Neuronal stem cell (in vitro differentiated cells): Measurements from ENCODE around the gene PCMT1.

Source experiments
- DNase-seq: peaks from one replicate; pipeline ENCODE4 v3.0.0-alpha.2; 2013; ENCODE audit warnings: low spot score
- H2AFZ ChIP-seq: one replicate; pipeline ENCODE4 v1.6.1; 2013; ENCODE audit warnings: mild to moderate bottlenecking, low read length, inconsistent platforms
- H2AK5ac ChIP-seq: 2 replicates; pipeline ENCODE4 v1.6.1; 2013; ENCODE audit warnings: low read depth, mild to moderate bottlenecking, inconsistent platforms, low read length, moderate library complexity, mixed read lengths
- H2BK120ac ChIP-seq: 2 replicates; pipeline ENCODE4 v1.6.1; 2013; ENCODE audit warnings: low read depth, mild to moderate bottlenecking, inconsistent platforms, low read length, moderate library complexity, mixed read lengths
- H2BK12ac ChIP-seq: one replicate; pipeline ENCODE4 v1.6.1; 2013; ENCODE audit warnings: low read length, inconsistent platforms
- H2BK15ac ChIP-seq: 2 replicates; pipeline ENCODE4 v1.6.1; 2013; ENCODE audit warnings: mild to moderate bottlenecking, low read length, inconsistent platforms, mixed read lengths
- H2BK5ac ChIP-seq: one replicate; pipeline ENCODE4 v1.6.1; 2013; ENCODE audit warnings: inconsistent platforms, mild to moderate bottlenecking, low read length, moderate library complexity
- H3K14ac ChIP-seq: one replicate; pipeline ENCODE4 v1.6.1; 2013; ENCODE audit warnings: low read length, inconsistent platforms
- H3K18ac ChIP-seq: 2 replicates; pipeline ENCODE4 v1.6.1; 2013; ENCODE audit warnings: low read length, inconsistent platforms
- H3K23ac ChIP-seq: 2 replicates; pipeline ENCODE4 v1.6.1; 2013; ENCODE audit warnings: low read depth, mild to moderate bottlenecking, mixed read lengths, low read length, inconsistent platforms; ENCODE audit not compliant: poor library complexity
- H3K27ac ChIP-seq: replicated peaks from 3 replicates; pipeline ENCODE4 v1.5.1; 2013; ENCODE audit warnings: low read length, inconsistent platforms
- H3K27me3 ChIP-seq, 3 experiments: 2 replicates each; pipeline ENCODE4 v1.6.1; 2013; ENCODE audit warnings: low read length in 3 of 3, mild to moderate bottlenecking in 2 of 3, inconsistent platforms in 1 of 3, low read depth in 1 of 3, mixed read lengths in 1 of 3, moderate library complexity in 1 of 3; ENCODE audit not compliant: control insufficient read depth in 3 of 3, insufficient read depth in 3 of 3
- H3K36me3 ChIP-seq, 2 donors: replicated peaks in 1 of 2; 2 replicates each; pipeline ENCODE4 v1.6.1; 2013; ENCODE audit warnings: low read length in 2 of 2; ENCODE audit not compliant: control insufficient read depth in 2 of 2, insufficient read depth in 2 of 2
- H3K4ac ChIP-seq: 2 replicates; pipeline ENCODE4 v1.6.1; 2013; ENCODE audit warnings: inconsistent platforms, mild to moderate bottlenecking, low read length, moderate library complexity
- H3K4me1 ChIP-seq, 2 donors: 1 replicate in 1 of 2; 2 replicates in 1 of 2; pipeline ENCODE4 v1.6.1; 2013; ENCODE audit warnings: low read length in 2 of 2, low read depth in 1 of 2; ENCODE audit not compliant: control insufficient read depth in 2 of 2, insufficient read depth in 1 of 2
- H3K4me2 ChIP-seq: one replicate; pipeline ENCODE4 v1.6.1; 2013; ENCODE audit warnings: mild to moderate bottlenecking, low read length, inconsistent platforms; ENCODE audit not compliant: insufficient read depth, poor library complexity, severe bottlenecking
- H3K4me3 ChIP-seq, 2 donors: 2 replicates each; pipeline ENCODE4 v1.5.1; 2013; ENCODE audit warnings: low read length in 2 of 2, mild to moderate bottlenecking in 2 of 2, inconsistent platforms in 1 of 2, moderate library complexity in 1 of 2
- H3K79me1 ChIP-seq: one replicate; pipeline ENCODE4 v1.6.1; 2013; ENCODE audit warnings: low read depth, mild to moderate bottlenecking, inconsistent platforms, low read length, moderate library complexity
- H3K9ac ChIP-seq: one replicate; pipeline ENCODE4 v1.6.1; 2013; ENCODE audit warnings: mild to moderate bottlenecking, low read depth, low read length, inconsistent platforms; ENCODE audit not compliant: poor library complexity
- H3K9me3 ChIP-seq, 2 donors: replicated peaks in 1 of 2; 2 replicates each; pipeline versions ENCODE3 to v1.6.1; 2013; ENCODE audit warnings: low read length in 2 of 2, mild to moderate bottlenecking in 2 of 2, inconsistent platforms in 1 of 2, low read depth in 1 of 2, mixed read lengths in 1 of 2, moderate library complexity in 1 of 2; ENCODE audit not compliant: control insufficient read depth in 2 of 2, insufficient read depth in 1 of 2
- H4K8ac ChIP-seq: one replicate; pipeline ENCODE4 v1.6.1; 2013; ENCODE audit warnings: low read depth, mild to moderate bottlenecking, inconsistent platforms, low read length, moderate library complexity
- H4K91ac ChIP-seq: one replicate; pipeline ENCODE4 v1.6.1; 2013; ENCODE audit warnings: low read length, low read depth, mild to moderate bottlenecking, inconsistent platforms; ENCODE audit not compliant: poor library complexity
- WGBS, 2 donors: extraction: QIAGEN DNeasy Blood & Tissue Kit; methylation state at CpG; one replicate each; pipeline ENCODE4 v1.1.7; 2013; ENCODE audit warnings: missing lambda C conversion rate in 2 of 2, mixed read lengths in 1 of 2; ENCODE audit not compliant: insufficient read length in 2 of 2, insufficient replicate concordance in 1 of 2; ENCODE audit errors: extremely low coverage in 2 of 2; 5-methylcytosine and 5-hydroxymethylcytosine counted together

The PCMT1 gene

DNA sequence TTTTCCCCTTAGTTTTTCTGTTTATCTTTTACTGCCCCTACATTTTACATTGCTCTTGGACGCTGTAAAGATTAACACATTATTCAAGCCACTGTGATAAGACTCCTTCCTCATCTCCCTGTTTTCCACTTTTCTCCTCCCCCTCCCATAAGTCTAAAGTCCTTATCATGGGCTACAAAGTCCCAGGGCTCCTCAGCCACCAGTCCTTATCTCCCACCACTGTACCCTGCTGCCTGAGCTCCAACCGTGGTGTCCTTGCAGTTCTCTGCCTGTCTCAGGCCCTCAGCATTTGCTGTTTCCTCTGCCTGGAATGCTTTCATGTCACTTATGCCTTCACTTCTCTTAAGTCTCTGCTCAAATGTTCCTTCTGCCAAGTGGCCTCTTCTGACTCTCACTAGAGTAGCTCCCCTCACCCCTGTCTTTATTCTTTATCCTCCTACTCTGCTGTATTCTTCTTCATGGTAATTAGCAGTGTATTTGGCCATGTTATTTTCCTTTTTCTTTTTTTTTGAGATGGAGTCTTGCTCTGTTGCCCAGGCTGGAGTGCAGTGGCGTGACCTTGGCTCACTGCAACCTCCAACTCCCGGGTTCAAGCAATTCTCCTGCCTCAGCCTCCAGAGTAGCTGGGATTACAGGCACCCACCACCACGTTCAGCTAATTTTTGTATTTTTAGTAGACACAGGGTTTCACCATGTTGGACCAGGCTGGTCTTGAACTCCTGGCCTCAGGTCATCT lies 20.9 kb upstream of the PCMT1 start:
- H3K9me3 ChIP-seq = no peaks in the 10 kb centered on the region
- H3K36me3 ChIP-seq = peaks cover 31 to 95% of the 10 kb centered on the region in 2 donors
- H3K18ac ChIP-seq = no peak overlapping the region
- no peak overlapping the region for H4K91ac ChIP-seq
- H2BK5ac ChIP-seq = no peak overlapping the region
- no CpG with 5 or more reads among the region's 5 CpGs for WGBS, 2 donors
- no peak overlapping the region for H3K4me2 ChIP-seq
- H2BK120ac ChIP-seq = no peak overlapping the region
- H2AFZ ChIP-seq = no peak overlapping the region
- no peak overlapping the region for H3K14ac ChIP-seq
- H3K4me3 ChIP-seq = no peak overlapping the region
- peaks cover 4% of the 10 kb centered on the region for H3K79me1 ChIP-seq
- no peak overlapping the region for H3K27ac ChIP-seq
- no peak overlapping the region for H2BK12ac ChIP-seq
- no peak overlapping the region for H2BK15ac ChIP-seq
- no peak overlapping the region for H4K8ac ChIP-seq
- H3K4ac ChIP-seq = no peak overlapping the region
- no peaks in the 10 kb centered on the region for H3K4me1 ChIP-seq
- peak overlapping the region; percentile 25 for H3K23ac ChIP-seq
- no peak overlapping the region for H2AK5ac ChIP-seq
- no peak overlapping the region for H3K9ac ChIP-seq
- no peak for DNase-seq
- H3K27me3 ChIP-seq = no peaks in the 10 kb centered on the region

- Histone ChIP-seq H3K79me1 (peaks cover 4% of the 10 kb centered on the region), H3K4ac (no peak overlapping the region), H3K36me3 (peaks cover 29 to 97% of the 10 kb centered on the region in 2 donors), H3K27me3 (no peaks in the 10 kb centered on the region), H3K9me3 (no peaks in the 10 kb centered on the region), H3K27ac (no peak overlapping the region), H2AFZ (no peak overlapping the region), H2BK12ac (no peak overlapping the region), H2BK5ac (no peak overlapping the region), H3K9ac (no peak overlapping the region), H3K4me3 (no peak overlapping the region), H3K4me1 (no peaks in the 10 kb centered on the region), H2BK15ac (no peak overlapping the region), H4K91ac (no peak overlapping the region), H4K8ac (no peak overlapping the region), H3K4me2 (no peak overlapping the region), H2AK5ac (no peak overlapping the region), H3K23ac (no peak overlapping the region), H3K14ac (no peak overlapping the region), H2BK120ac (no peak overlapping the region), H3K18ac (no peak overlapping the region)
- DNase-seq = no peak
- WGBS, 2 donors = no CpG with 5 or more reads among the region's 8 CpGs
Observed at GRCh38 chr6:149729824-149730223, 19.7 kb upstream of the PCMT1 start.

GRCh38 chr6:149733089-149733720 lies 16.3 kb upstream of the PCMT1 start:
- H2BK120ac ChIP-seq = no peak overlapping the region
- no peak overlapping the region for H2BK12ac ChIP-seq
- no peaks in the 10 kb centered on the region for H3K9me3 ChIP-seq
- H3K4me1 ChIP-seq = no peaks in the 10 kb centered on the region
- peaks cover 35 to 98% of the 10 kb centered on the region in 2 donors for H3K36me3 ChIP-seq
- no peak overlapping the region for H3K4ac ChIP-seq
- H3K27me3 ChIP-seq = no peaks in the 10 kb centered on the region
- no peak overlapping the region for H3K9ac ChIP-seq
- no CpG with 5 or more reads among the region's 2 CpGs for WGBS, 2 donors
- no peak overlapping the region for H3K23ac ChIP-seq
- no peak overlapping the region for H2AFZ ChIP-seq
- no peak overlapping the region for H3K4me3 ChIP-seq
- no peak overlapping the region for H3K27ac ChIP-seq
- no peak overlapping the region for H2BK15ac ChIP-seq
- no peak overlapping the region for H2BK5ac ChIP-seq
- H2AK5ac ChIP-seq = no peak overlapping the region
- no peak for DNase-seq
- H4K8ac ChIP-seq = no peak overlapping the region
- no peak overlapping the region for H3K14ac ChIP-seq
- H4K91ac ChIP-seq = no peak overlapping the region
- H3K18ac ChIP-seq = no peak overlapping the region
- peaks cover 4% of the 10 kb centered on the region for H3K79me1 ChIP-seq
- no peak overlapping the region for H3K4me2 ChIP-seq

DNA sequence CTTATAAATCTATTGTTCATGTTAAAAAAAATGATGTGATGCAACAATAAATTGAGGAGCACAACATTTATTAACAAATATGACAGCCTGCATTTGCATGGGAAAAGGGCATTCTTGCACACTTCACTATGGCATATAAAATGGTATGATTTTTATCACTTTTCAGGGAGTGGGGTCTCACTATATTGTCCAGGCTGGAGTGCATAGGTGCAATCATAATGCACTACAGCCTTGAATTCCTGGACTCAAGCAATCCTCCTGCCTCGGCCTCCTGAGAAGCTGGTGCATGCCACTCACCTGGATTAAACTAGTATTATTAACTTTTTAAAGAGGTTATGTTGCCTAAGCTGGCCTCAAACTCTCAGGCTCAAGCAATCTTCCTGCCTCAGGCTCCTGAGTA lies 14.6 kb upstream of the PCMT1 start:
- H3K36me3 ChIP-seq = peaks cover 26 to 98% of the 10 kb centered on the region in 2 donors
- H3K18ac ChIP-seq = no peak overlapping the region

More for the DNA sequence above, 14.6 kb upstream of the PCMT1 start:
- no peaks in the 10 kb centered on the region for H3K4me1 ChIP-seq
- DNase-seq = no peak
- H2AK5ac ChIP-seq = no peak overlapping the region
- H3K9me3 ChIP-seq = no peaks in the 10 kb centered on the region
- H3K23ac ChIP-seq = no peak overlapping the region
- H4K91ac ChIP-seq = no peak overlapping the region
- H3K4me2 ChIP-seq = no peak overlapping the region
- H2BK12ac ChIP-seq = no peak overlapping the region
- H2BK5ac ChIP-seq = no peak overlapping the region
- H3K4me3 ChIP-seq = no peak overlapping the region
- no peak overlapping the region for H2BK120ac ChIP-seq
- H3K27me3 ChIP-seq = no peaks in the 10 kb centered on the region
- no peak overlapping the region for H3K9ac ChIP-seq
- H2BK15ac ChIP-seq = no peak overlapping the region
- WGBS, 2 donors = no CpG with 5 or more reads among the region's 1 CpG
- no peaks in the 10 kb centered on the region for H3K79me1 ChIP-seq
- H3K4ac ChIP-seq = no peak overlapping the region
- H4K8ac ChIP-seq = no peak overlapping the region
- H3K14ac ChIP-seq = no peak overlapping the region
- no peak overlapping the region for H2AFZ ChIP-seq
- H3K27ac ChIP-seq = no peak overlapping the region
